ENCODE data around the gene TMEM161A. TPM values are rescaled to one million over a fixed set of nuclear protein-coding genes. Genes with fewer than 3 reads are reported as not detected.
A peak's percentile ranks its signal among the peaks of the same experiment; 100 is the strongest.

Gene TMEM161A
- total and polyA plus RNA-seq, 9 of the 15 experiments (the other 6 are each of a cell fraction or from before 2014, with no cell fraction given), result 0.63 to 92.3 (median 38.9) TPM

- TF ChIP-seq CBX2 (IDR thresholded peaks at IDR 0.05; ENCODE audit: insufficient read depth, low read length, poor library complexity, severe bottlenecking) (no peak), ZBTB33 (CRISPR knock-in tag; IDR thresholded peaks at IDR 0.05) (peak; percentile 90), CTCFL (IDR thresholded peaks at IDR 0.05; ENCODE audit: borderline replicate concordance, insufficient read depth, low read depth, low read length, poor library complexity, severe bottlenecking) (peak; percentile 84)
Observed at GRCh38 chr19:19185853-19186740, 47.8 kb upstream of the TMEM161A start (continued).
